Mucosa of stomach (tissue), 1 donor: ENCODE measurements around the gene TSSC4.

Experiments
- H3K27me3 ChIP-seq: one replicate; pipeline ENCODE4 v1.7.0; 2013; ENCODE audit warnings: mild to moderate bottlenecking, low read length; ENCODE audit not compliant: control insufficient read depth, insufficient read depth
- H3K36me3 ChIP-seq: one replicate; pipeline ENCODE4 v1.7.0; 2013; ENCODE audit warnings: low read length; ENCODE audit not compliant: control insufficient read depth, insufficient read depth
- H3K4me1 ChIP-seq: one replicate; pipeline ENCODE4 v1.7.0; 2013; ENCODE audit warnings: mild to moderate bottlenecking, low read length; ENCODE audit not compliant: control insufficient read depth, insufficient read depth
- H3K4me3 ChIP-seq: one replicate; pipeline ENCODE4 v1.7.0; 2013; ENCODE audit warnings: low read length
- H3K9ac ChIP-seq: one replicate; pipeline ENCODE4 v1.7.0; 2013; ENCODE audit warnings: mild to moderate bottlenecking, low read length, moderate library complexity
- H3K9me3 ChIP-seq: one replicate; pipeline ENCODE4 v1.7.0; 2013; ENCODE audit warnings: mild to moderate bottlenecking, low read length, moderate library complexity; ENCODE audit not compliant: control insufficient read depth
- donor health status: Pancreatic carcinoma.

Gene TSSC4

GRCh38 chr11:2411446-2412305, 11.1 kb downstream of the TSSC4 start:
- Histone ChIP-seq H3K4me1 (peaks cover 3% of the 10 kb centered on the region), H3K9me3 (no peaks in the 10 kb centered on the region), H3K4me3 (no peak overlapping the region), H3K9ac (no peak overlapping the region), H3K36me3 (no peaks in the 10 kb centered on the region), H3K27me3 (peaks cover 20% of the 10 kb centered on the region)

- Histone ChIP-seq H3K36me3 (no peaks in the 10 kb centered on the region), H3K9me3 (no peaks in the 10 kb centered on the region), H3K9ac (no peak overlapping the region), H3K27me3 (peaks cover 20% of the 10 kb centered on the region), H3K4me1 (peaks cover 1% of the 10 kb centered on the region), H3K4me3 (no peak overlapping the region)
Measured at GRCh38 chr11:2412323-2412722, 11.8 kb downstream of the TSSC4 start.

GRCh38 chr11:2413742-2414579, 13.4 kb downstream of the TSSC4 start:
- Histone ChIP-seq H3K9me3 (no peaks in the 10 kb centered on the region), H3K4me3 (no peak overlapping the region), H3K27me3 (peaks cover 12% of the 10 kb centered on the region), H3K9ac (no peak overlapping the region), H3K4me1 (no peaks in the 10 kb centered on the region), H3K36me3 (no peaks in the 10 kb centered on the region)

GRCh38 chr11:2414616-2415015, 14.1 kb downstream of the TSSC4 start:
- Histone ChIP-seq H3K4me1 (no peaks in the 10 kb centered on the region), H3K9me3 (no peaks in the 10 kb centered on the region), H3K9ac (no peak overlapping the region), H3K36me3 (no peaks in the 10 kb centered on the region), H3K4me3 (no peak overlapping the region), H3K27me3 (peaks cover 7% of the 10 kb centered on the region)

- Histone ChIP-seq H3K27me3 (peaks cover 7% of the 10 kb centered on the region), H3K9ac (no peak overlapping the region)
Measured at GRCh38 chr11:2415171-2415570, 14.6 kb downstream of the TSSC4 start.

GRCh38 chr11:2415601-2416380, 15.2 kb downstream of the TSSC4 start:
- Histone ChIP-seq H3K36me3 (no peaks in the 10 kb centered on the region), H3K9me3 (no peaks in the 10 kb centered on the region), H3K4me1 (peaks cover 5% of the 10 kb centered on the region), H3K4me3 (no peak overlapping the region), H3K27me3 (peaks cover 3% of the 10 kb centered on the region), H3K9ac (no peak overlapping the region)

More at GRCh38 chr11:2415171-2415570, 14.6 kb downstream of the TSSC4 start:
- Histone ChIP-seq H3K9me3 (no peaks in the 10 kb centered on the region), H3K4me1 (no peaks in the 10 kb centered on the region), H3K4me3 (no peak overlapping the region), H3K36me3 (no peaks in the 10 kb centered on the region)

GRCh38 chr11:2416765-2417164, 16.2 kb downstream of the TSSC4 start:
- peaks cover 7% of the 10 kb centered on the region for H3K4me1 ChIP-seq
- H3K27me3 ChIP-seq: peaks cover 7% of the 10 kb centered on the region
- H3K36me3 ChIP-seq: no peaks in the 10 kb centered on the region
- H3K9ac ChIP-seq: no peak overlapping the region
- H3K4me3 ChIP-seq: no peak overlapping the region
- no peaks in the 10 kb centered on the region for H3K9me3 ChIP-seq

GRCh38 chr11:2417856-2418692, 17.5 kb downstream of the TSSC4 start:
- H3K4me1 ChIP-seq: peaks cover 7% of the 10 kb centered on the region
- no peaks in the 10 kb centered on the region for H3K9me3 ChIP-seq
- H3K4me3 ChIP-seq: no peak overlapping the region
- peaks cover 7% of the 10 kb centered on the region for H3K27me3 ChIP-seq
- H3K36me3 ChIP-seq: no peaks in the 10 kb centered on the region
- no peak overlapping the region for H3K9ac ChIP-seq

- H3K9ac ChIP-seq: no peak overlapping the region
- peaks cover 7% of the 10 kb centered on the region for H3K4me1 ChIP-seq
- H3K4me3 ChIP-seq: no peak overlapping the region
- no peaks in the 10 kb centered on the region for H3K36me3 ChIP-seq
- peaks cover 7% of the 10 kb centered on the region for H3K27me3 ChIP-seq
- no peaks in the 10 kb centered on the region for H3K9me3 ChIP-seq
Measured at GRCh38 chr11:2418693-2419360, 18.3 kb downstream of the TSSC4 start.

- Histone ChIP-seq H3K27me3 (peaks cover 7% of the 10 kb centered on the region), H3K9ac (peak overlapping the region; percentile 53), H3K4me3 (no peak overlapping the region), H3K36me3 (no peaks in the 10 kb centered on the region), H3K9me3 (no peaks in the 10 kb centered on the region), H3K4me1 (peaks cover 7% of the 10 kb centered on the region)
Measured at GRCh38 chr11:2419638-2420501, 19.3 kb downstream of the TSSC4 start.
